ENCODE measurements around the gene AKR1B1. TPM values are rescaled to one million over a fixed set of nuclear protein-coding genes. Genes with fewer than 3 reads are reported as not detected.

The AKR1B1 gene
- total RNA-seq, 4 donors from 2014 or later = 10.8 to 69.3 (median 40.8) TPM

DNA sequence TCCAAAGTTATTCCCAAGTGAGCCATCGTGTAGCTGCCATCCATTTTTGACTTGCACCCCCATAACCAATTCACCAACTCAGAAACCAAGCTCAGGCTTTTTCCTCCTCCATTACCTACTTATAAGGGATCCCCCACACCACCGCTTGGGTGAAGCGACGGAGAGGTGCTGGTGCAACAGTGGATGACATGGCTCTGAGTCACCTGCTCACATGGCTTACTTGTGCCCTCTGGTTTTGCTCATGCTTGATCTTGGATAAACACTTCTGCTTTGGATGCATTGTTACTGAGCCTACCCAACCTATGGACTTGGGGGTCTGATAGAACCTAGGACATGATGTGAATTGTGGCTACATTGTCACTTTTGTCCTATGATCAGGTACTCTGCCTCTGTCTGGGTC, 12.0 kb upstream of the AKR1B1 start:
- no peak for DNase-seq
- intact Hi-C loops (cut with DNase I; ENCODE audit: low total_unique reads) = no loop called here
- Histone ChIP-seq H3K4me1 (no peaks in the 10 kb centered on the region), H3K4me3 (no peak overlapping the region), H3K27ac (no peak overlapping the region), H3K9me3 (no peaks in the 10 kb centered on the region), H3K27me3 (no peaks in the 10 kb centered on the region), H3K36me3 (no peaks in the 10 kb centered on the region)
- TF ChIP-seq CTCF (IDR thresholded peaks at IDR 0.05) (no peak), POLR2A (IDR thresholded peaks at IDR 0.05) (no peak)

DNA sequence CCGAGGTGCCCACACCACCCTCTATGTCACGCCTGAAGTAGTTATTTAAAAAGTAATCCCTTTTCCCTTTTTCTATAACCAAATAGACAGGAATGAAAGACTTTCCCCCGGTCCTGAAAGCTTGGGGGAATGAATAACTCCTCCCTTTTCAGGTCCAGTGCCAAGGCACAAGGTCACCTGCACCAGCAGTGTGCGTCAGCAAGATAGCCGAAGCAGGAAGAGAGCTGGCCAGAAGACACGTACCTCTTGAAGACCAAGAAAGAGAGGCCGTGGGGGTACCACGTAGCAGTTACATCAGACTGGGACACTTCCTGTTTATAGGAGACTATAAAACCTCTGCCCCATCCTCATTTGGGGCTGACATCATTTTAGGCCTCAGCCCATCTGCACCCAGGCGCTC, 10.7 kb upstream of the AKR1B1 start:
- no peaks in the 10 kb centered on the region for H3K27me3 ChIP-seq
- intact Hi-C loops (cut with DNase I; ENCODE audit: low total_unique reads) = no loop called here
- no peak overlapping the region for H3K4me3 ChIP-seq
- no peaks in the 10 kb centered on the region for H3K9me3 ChIP-seq
- H3K36me3 ChIP-seq = no peaks in the 10 kb centered on the region
- no peak for TF ChIP-seq CTCF (IDR thresholded peaks at IDR 0.05)
- TF ChIP-seq POLR2A (IDR thresholded peaks at IDR 0.05) = no peak
- no peak for DNase-seq
- no peak overlapping the region for H3K27ac ChIP-seq
- no peaks in the 10 kb centered on the region for H3K4me1 ChIP-seq

DNA sequence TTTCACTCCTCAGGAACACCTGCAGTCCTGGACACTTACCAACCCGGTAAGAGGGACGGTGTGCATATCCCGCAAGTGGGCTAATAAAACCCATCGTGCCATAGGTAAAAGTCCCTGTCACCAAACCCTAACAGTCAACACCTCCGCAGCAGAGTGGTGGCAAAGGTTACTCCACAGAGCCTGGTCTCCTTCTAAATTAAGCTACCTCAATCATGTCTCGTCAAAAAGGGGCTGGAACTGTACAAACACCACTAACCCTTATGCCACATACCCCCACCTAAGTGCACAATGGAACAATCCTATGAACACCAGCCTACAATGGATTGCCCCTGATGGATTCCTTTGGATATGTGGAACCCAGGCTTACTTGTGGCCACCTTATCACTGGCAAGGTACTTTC, 9.6 kb upstream of the AKR1B1 start:
- no peak for DNase-seq
- H3K4me3 ChIP-seq = no peak overlapping the region
- intact Hi-C loops (cut with DNase I; ENCODE audit: low total_unique reads) = no loop called here
- H3K36me3 ChIP-seq = no peaks in the 10 kb centered on the region
- no peaks in the 10 kb centered on the region for H3K9me3 ChIP-seq
- no peak overlapping the region for H3K27ac ChIP-seq
- H3K27me3 ChIP-seq = no peaks in the 10 kb centered on the region
- H3K4me1 ChIP-seq = no peaks in the 10 kb centered on the region
- TF ChIP-seq CTCF (IDR thresholded peaks at IDR 0.05) = no peak
- no peak for TF ChIP-seq POLR2A (IDR thresholded peaks at IDR 0.05)

DNA sequence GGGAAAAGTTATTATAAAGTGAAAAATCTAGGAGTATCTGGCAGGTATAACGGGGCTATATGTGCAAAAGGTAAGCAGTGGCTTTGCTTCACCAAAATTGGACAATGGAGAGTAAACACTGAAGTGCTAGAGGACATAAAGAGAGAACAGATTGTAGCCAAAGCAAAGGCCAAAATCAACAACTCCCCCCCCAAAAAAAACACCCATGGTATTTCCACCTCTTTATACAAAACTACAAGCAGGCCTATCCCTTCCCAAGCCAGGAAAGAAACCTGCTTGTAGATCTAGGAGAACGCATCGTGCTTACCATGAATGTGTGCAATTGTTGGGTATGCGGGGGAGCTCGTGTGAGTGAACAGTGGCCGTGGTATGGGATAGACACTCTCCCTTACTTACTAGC, 9.2 kb upstream of the AKR1B1 start:
- intact Hi-C loops (cut with DNase I; ENCODE audit: low total_unique reads) = no loop called here

DNA sequence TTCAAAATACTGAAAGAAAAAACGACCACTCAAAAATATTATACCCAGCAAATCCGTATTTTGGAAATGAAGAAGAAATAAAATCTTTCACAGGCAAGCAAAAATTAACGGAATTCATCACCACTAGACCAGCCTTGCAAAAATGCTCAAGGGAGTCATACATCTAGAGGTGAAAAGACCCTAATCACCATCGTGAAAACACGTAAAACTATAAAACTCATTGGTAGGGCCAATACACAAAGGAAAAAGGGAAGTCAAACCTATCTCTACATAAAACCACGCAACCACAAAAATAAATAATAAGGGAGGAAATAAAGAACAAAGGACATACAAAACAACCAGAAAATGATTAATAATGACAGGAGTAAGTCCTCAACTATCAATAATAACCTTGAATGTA, 6.6 kb upstream of the AKR1B1 start:
- H3K27ac ChIP-seq = no peak overlapping the region
- no peaks in the 10 kb centered on the region for H3K4me1 ChIP-seq
- no peaks in the 10 kb centered on the region for H3K27me3 ChIP-seq
- TF ChIP-seq CTCF (IDR thresholded peaks at IDR 0.05) (no peak), POLR2A (IDR thresholded peaks at IDR 0.05) (no peak)
- no peaks in the 10 kb centered on the region for H3K9me3 ChIP-seq
- H3K36me3 ChIP-seq = no peaks in the 10 kb centered on the region
- no peak for DNase-seq
- no peak overlapping the region for H3K4me3 ChIP-seq
- intact Hi-C loops (cut with DNase I; ENCODE audit: low total_unique reads) = no loop called here

More for the DNA sequence above, 9.2 kb upstream of the AKR1B1 start:
- Histone ChIP-seq H3K27ac (no peak overlapping the region), H3K36me3 (no peaks in the 10 kb centered on the region), H3K4me3 (no peak overlapping the region), H3K4me1 (no peaks in the 10 kb centered on the region), H3K9me3 (no peaks in the 10 kb centered on the region), H3K27me3 (no peaks in the 10 kb centered on the region)
- DNase-seq = no peak
- no peak for TF ChIP-seq CTCF (IDR thresholded peaks at IDR 0.05)
- TF ChIP-seq POLR2A (IDR thresholded peaks at IDR 0.05) = no peak
